Heart left ventricle (tissue), 13 donors: ENCODE data around the gene SLC9A4.

ENCODE experiments used
- POLR2A ChIP-seq, 2 donors: fragments of 450-650 bp; IDR thresholded peaks; one replicate each; pipeline ENCODE4 v1.6.1; 2017; ENCODE audit warnings: antibody characterized with exemption in 2 of 2, mild to moderate bottlenecking in 2 of 2, moderate library complexity in 2 of 2
- TF ChIP-seq, protein P1 (sequence below), 12 donors: fragments of 200-600 bp; sonication (generic) in 4 of 12; IDR thresholded peaks; one replicate each; pipeline versions ENCODE4 v1.5.0 to v1.8.0; 2018 to 2022; ENCODE audit warnings: antibody characterized with exemption in 12 of 12, mild to moderate bottlenecking in 5 of 12
- donor health status: ischemic (EF 13 %, LVEDD 7.1; RV severe dilation, severe dysfunction).
- donor health status: DM: no; HTN: yes; CAD: no.
- donor health status: DM: no; HTN: no; CAD: no.
- donor health status: ischemic (EF 25% LVEDD 6.9; RV normal size, moderate dysfunction).
- donor health status: ischemic (EF 25% LVEDD 5.7; RV mildly dilated, moderate dysfunction).
- donor health status: ischemic (EF 35%, LVEDD 5.7; RV mildly dilated, moderate dysfunction).
- donor health status: nonischemic (EF 11% LVEDD 7.7; RV severe dilation, severe dysfunction).
- donor health status: DM: yes; HTN: yes; CAD: no.
- donor health status: PGD.
- donor health status: ischemic (EF 29% LVEDD 5.4; RV normal size, mild dysfunction).
- donor health status: nonischemic (EF 23%, LVEDD 6.1; RV moderate dilation, normal function).

- TF ChIP-seq, protein P1, sequence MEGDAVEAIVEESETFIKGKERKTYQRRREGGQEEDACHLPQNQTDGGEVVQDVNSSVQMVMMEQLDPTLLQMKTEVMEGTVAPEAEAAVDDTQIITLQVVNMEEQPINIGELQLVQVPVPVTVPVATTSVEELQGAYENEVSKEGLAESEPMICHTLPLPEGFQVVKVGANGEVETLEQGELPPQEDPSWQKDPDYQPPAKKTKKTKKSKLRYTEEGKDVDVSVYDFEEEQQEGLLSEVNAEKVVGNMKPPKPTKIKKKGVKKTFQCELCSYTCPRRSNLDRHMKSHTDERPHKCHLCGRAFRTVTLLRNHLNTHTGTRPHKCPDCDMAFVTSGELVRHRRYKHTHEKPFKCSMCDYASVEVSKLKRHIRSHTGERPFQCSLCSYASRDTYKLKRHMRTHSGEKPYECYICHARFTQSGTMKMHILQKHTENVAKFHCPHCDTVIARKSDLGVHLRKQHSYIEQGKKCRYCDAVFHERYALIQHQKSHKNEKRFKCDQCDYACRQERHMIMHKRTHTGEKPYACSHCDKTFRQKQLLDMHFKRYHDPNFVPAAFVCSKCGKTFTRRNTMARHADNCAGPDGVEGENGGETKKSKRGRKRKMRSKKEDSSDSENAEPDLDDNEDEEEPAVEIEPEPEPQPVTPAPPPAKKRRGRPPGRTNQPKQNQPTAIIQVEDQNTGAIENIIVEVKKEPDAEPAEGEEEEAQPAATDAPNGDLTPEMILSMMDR (IDR thresholded peaks at IDR 0.05): no peak
- no peak for TF ChIP-seq POLR2A (IDR thresholded peaks at IDR 0.05)
Observed at GRCh38 chr2:102510791-102511575, 38.0 kb downstream of the SLC9A4 start.
